Skeletal muscle satellite cell (primary cell): Measurements from ENCODE around the gene TEAD1.
"Not testable (repeated sequence)": the region's sequence is repeated elsewhere in the genome, so short reads cannot be mapped to it uniquely, and the experiment has no call there.

Experiments
- H3K27me3 ChIP-seq: 2 replicates; pipeline ENCODE4 v1.7.0; 2013; ENCODE audit warnings: low read length; ENCODE audit not compliant: control insufficient read depth, insufficient read depth
- H3K36me3 ChIP-seq: 2 replicates; pipeline ENCODE4 v1.7.0; 2013; ENCODE audit warnings: mild to moderate bottlenecking, control low read depth, low read length; ENCODE audit not compliant: insufficient read depth
- H3K4me1 ChIP-seq: 2 replicates; pipeline ENCODE4 v1.7.0; 2013; ENCODE audit warnings: low read length; ENCODE audit not compliant: control insufficient read depth, insufficient read depth
- H3K4me2 ChIP-seq: 2 replicates; pipeline ENCODE4 v1.7.0; 2013; ENCODE audit warnings: mild to moderate bottlenecking, low read length
- H3K4me3 ChIP-seq: 2 replicates; pipeline ENCODE4 v1.7.0; 2013; ENCODE audit warnings: low read length
- H3K9ac ChIP-seq: 2 replicates; pipeline ENCODE4 v1.7.0; 2013; ENCODE audit warnings: mild to moderate bottlenecking, low read depth, low read length, moderate library complexity
- H3K9me3 ChIP-seq: replicated peaks from 2 replicates; pipeline ENCODE4 v1.7.0; 2013; ENCODE audit warnings: mild to moderate bottlenecking, control low read depth, low read length

TEAD1 gene

GRCh38 chr11:12867531-12867930 lies 193.3 kb downstream of the TEAD1 start:
- Histone ChIP-seq H3K4me1 (peaks cover 31% of the 10 kb centered on the region), H3K9me3 (no peaks in the 10 kb centered on the region), H3K9ac (no peak overlapping the region), H3K4me2 (no peak overlapping the region), H3K27me3 (no peaks in the 10 kb centered on the region), H3K36me3 (peaks cover 16% of the 10 kb centered on the region), H3K4me3 (no peak overlapping the region)

- Histone ChIP-seq H3K4me3 (no peak overlapping the region), H3K4me1 (peaks cover 21% of the 10 kb centered on the region), H3K9me3 (no peaks in the 10 kb centered on the region), H3K9ac (no peak overlapping the region), H3K4me2 (no peak overlapping the region), H3K27me3 (no peaks in the 10 kb centered on the region), H3K36me3 (peaks cover 17% of the 10 kb centered on the region)
Measured at GRCh38 chr11:12868315-12869073, 194.3 kb downstream of the TEAD1 start.

GRCh38 chr11:12871241-12871640 lies 197.0 kb downstream of the TEAD1 start:
- Histone ChIP-seq H3K4me1 (peaks cover 18% of the 10 kb centered on the region), H3K36me3 (peaks cover 15% of the 10 kb centered on the region), H3K9ac (no peak overlapping the region)

GRCh38 chr11:12871788-12872321 lies 197.6 kb downstream of the TEAD1 start:
- peaks cover 18% of the 10 kb centered on the region for H3K36me3 ChIP-seq
- no peak overlapping the region for H3K4me2 ChIP-seq
- no peaks in the 10 kb centered on the region for H3K9me3 ChIP-seq
- H3K9ac ChIP-seq: no peak overlapping the region
- H3K4me3 ChIP-seq: no peak overlapping the region
- H3K4me1 ChIP-seq: peaks cover 18% of the 10 kb centered on the region
- no peaks in the 10 kb centered on the region for H3K27me3 ChIP-seq

More at GRCh38 chr11:12871241-12871640, 197.0 kb downstream of the TEAD1 start:
- no peaks in the 10 kb centered on the region for H3K27me3 ChIP-seq
- no peak overlapping the region for H3K4me3 ChIP-seq
- H3K9me3 ChIP-seq: no peaks in the 10 kb centered on the region
- no peak overlapping the region for H3K4me2 ChIP-seq

GRCh38 chr11:12876340-12876739 lies 202.1 kb downstream of the TEAD1 start:
- Histone ChIP-seq H3K4me3 (no peak overlapping the region), H3K4me2 (no peak overlapping the region), H3K4me1 (peaks cover 5% of the 10 kb centered on the region), H3K36me3 (peaks cover 46% of the 10 kb centered on the region), H3K9ac (no peak overlapping the region), H3K27me3 (no peaks in the 10 kb centered on the region), H3K9me3 (no peaks in the 10 kb centered on the region)

- Histone ChIP-seq H3K36me3 (peaks cover 53% of the 10 kb centered on the region), H3K27me3 (no peaks in the 10 kb centered on the region), H3K9ac (no peak overlapping the region), H3K4me1 (no peaks in the 10 kb centered on the region), H3K4me3 (no peak overlapping the region), H3K9me3 (no peaks in the 10 kb centered on the region), H3K4me2 (no peak overlapping the region)
Measured at GRCh38 chr11:12876988-12877387, 202.8 kb downstream of the TEAD1 start.

- not testable (repeated sequence) for H3K4me1 ChIP-seq, H3K27me3 ChIP-seq, H3K4me2 ChIP-seq, H3K9ac ChIP-seq, H3K4me3 ChIP-seq, H3K9me3 ChIP-seq
- H3K36me3 ChIP-seq: peaks cover 58% of the 10 kb centered on the region
Measured at GRCh38 chr11:12877508-12877907, 203.3 kb downstream of the TEAD1 start.

- no peaks in the 10 kb centered on the region for H3K9me3 ChIP-seq
- H3K27me3 ChIP-seq: no peaks in the 10 kb centered on the region
- no peak overlapping the region for H3K4me2 ChIP-seq
- H3K4me1 ChIP-seq: no peaks in the 10 kb centered on the region
- no peak overlapping the region for H3K4me3 ChIP-seq
- H3K36me3 ChIP-seq: peaks cover 72% of the 10 kb centered on the region
- H3K9ac ChIP-seq: no peak overlapping the region
Measured at GRCh38 chr11:12880327-12880726, 206.1 kb downstream of the TEAD1 start.

- Histone ChIP-seq H3K4me3 (no peak overlapping the region), H3K9me3 (no peaks in the 10 kb centered on the region), H3K27me3 (no peaks in the 10 kb centered on the region), H3K4me2 (no peak overlapping the region), H3K36me3 (peaks cover 76% of the 10 kb centered on the region), H3K9ac (no peak overlapping the region), H3K4me1 (peaks cover under 1% of the 10 kb centered on the region)
Measured at GRCh38 chr11:12882670-12883069, 208.4 kb downstream of the TEAD1 start.

GRCh38 chr11:12884751-12885318 lies 210.6 kb downstream of the TEAD1 start:
- Histone ChIP-seq H3K36me3 (peaks cover 71% of the 10 kb centered on the region), H3K4me1 (peaks cover 22% of the 10 kb centered on the region), H3K27me3 (no peaks in the 10 kb centered on the region), H3K9me3 (no peaks in the 10 kb centered on the region), H3K4me3 (no peak overlapping the region), H3K9ac (no peak overlapping the region), H3K4me2 (no peak overlapping the region)

- no peak overlapping the region for H3K4me2 ChIP-seq
- no peak overlapping the region for H3K4me3 ChIP-seq
- H3K9ac ChIP-seq: no peak overlapping the region
- no peaks in the 10 kb centered on the region for H3K9me3 ChIP-seq
- peaks cover 67% of the 10 kb centered on the region for H3K36me3 ChIP-seq
- H3K4me1 ChIP-seq: peaks cover 28% of the 10 kb centered on the region
- H3K27me3 ChIP-seq: no peaks in the 10 kb centered on the region
Measured at GRCh38 chr11:12885717-12886239, 211.6 kb downstream of the TEAD1 start.
